Measurements from ENCODE around the gene MKKS.
"Not testable (repeated sequence)": the region's sequence is repeated elsewhere in the genome, so short reads cannot be mapped to it uniquely, and the experiment has no call there.

Gene MKKS

DNA sequence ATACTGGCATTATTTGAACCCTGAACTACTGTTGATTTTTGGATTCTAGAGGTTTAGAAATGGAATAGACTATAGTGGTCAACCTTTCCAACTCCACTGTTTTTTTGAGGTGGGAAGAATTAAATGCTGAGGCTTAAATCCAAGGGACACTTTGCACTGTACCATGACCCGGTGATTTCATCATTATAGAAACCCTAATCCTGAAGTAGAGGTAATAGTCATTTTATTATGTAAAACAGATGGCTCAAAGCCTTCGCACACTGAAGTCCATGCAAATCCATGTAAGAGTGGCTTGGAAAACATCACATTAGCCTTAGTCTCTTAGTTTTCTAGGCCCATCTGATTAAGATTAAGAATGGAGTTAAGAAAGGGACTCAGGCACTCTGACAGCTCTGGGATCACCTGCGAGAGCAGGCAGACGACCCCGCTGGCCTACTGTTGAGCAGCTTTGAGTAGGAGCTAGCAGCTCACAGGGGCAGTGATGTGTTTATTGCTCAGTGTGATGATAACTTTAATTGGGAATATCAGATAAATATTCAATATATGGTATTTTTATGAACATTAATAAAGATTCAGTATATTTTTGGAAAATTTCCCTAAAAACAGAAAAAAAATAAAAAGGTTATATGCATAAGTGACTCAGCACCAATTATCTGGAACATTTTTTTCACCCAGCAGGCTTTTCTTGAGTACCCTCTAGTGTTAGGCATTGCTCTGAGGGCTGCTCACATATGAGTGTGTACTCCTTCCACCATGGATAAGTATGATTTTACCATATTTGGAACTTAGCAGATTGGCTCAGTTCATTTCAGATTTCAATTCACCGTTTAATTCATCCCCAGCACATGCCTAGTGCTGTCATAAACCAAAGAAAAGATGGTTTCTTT lies 14.5 kb upstream of the MKKS start:
- DNase-seq: no peak

GRCh38 chr20:10447028-10447427 lies 13.0 kb upstream of the MKKS start:
- peak; percentile 48 for DNase-seq

GRCh38 chr20:10445758-10446157 lies 11.7 kb upstream of the MKKS start:
- DNase-seq: no peak

- DNase-seq: no peak
Observed at GRCh38 chr20:10443936-10444335, 9.9 kb upstream of the MKKS start.

GRCh38 chr20:10438217-10438616 lies 4.2 kb upstream of the MKKS start:
- DNase-seq: no peak

- DNase-seq: no peak
Observed at GRCh38 chr20:10436053-10436699, 2.2 kb upstream of the MKKS start.

- peak; percentile 78 for DNase-seq
Observed at GRCh38 chr20:10434832-10435812, 1.1 kb upstream of the MKKS start, which contains the start of gene SLX4IP. TSS of gene SLX4IP (plus strand) at chr20:10435305. CDS start at chr20:10458205, 22,900 bp downstream.

DNA sequence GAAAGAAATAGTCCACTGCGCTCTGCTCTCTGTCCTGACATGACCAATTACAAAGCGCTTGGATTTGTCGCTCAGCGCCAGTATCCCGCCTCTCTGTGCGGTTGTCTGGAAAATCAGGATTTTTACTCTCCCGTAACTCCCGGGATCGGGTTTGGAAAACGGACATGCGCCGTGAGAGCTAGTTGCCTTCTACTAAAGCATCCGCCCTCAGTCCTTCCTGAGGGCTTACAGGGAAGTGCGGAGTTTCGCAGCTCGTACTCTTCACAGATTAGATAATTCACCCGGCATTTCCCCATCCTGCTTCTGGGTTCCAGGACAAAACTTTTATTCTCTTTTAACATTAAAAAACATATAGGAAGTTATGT lies 427 bp upstream of the MKKS start:
- DNase-seq: peak; percentile 61

GRCh38 chr20:10433014-10433622 lies 904 bp downstream of the MKKS start:
- DNase-seq: no peak

DNA sequence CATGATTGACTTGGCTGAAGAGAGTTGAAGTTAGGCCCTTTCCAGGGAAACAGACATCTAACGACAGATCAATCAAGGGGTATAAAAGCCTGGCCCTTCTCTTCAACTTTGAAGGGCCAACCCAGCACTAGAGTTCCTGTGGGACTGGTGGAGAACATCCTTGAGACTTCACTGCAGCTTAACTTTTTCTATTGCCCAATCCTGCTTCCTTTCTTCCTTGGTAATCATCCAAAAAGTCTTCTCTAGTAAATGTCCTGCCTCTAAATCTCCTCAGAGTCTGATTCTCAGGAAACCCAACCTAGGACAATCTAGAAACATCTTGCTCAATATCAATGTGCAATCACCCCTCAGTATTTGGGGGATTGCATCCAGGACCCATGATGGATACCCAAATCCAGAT lies 1.9 kb downstream of the MKKS start:
- no peak for DNase-seq

DNA sequence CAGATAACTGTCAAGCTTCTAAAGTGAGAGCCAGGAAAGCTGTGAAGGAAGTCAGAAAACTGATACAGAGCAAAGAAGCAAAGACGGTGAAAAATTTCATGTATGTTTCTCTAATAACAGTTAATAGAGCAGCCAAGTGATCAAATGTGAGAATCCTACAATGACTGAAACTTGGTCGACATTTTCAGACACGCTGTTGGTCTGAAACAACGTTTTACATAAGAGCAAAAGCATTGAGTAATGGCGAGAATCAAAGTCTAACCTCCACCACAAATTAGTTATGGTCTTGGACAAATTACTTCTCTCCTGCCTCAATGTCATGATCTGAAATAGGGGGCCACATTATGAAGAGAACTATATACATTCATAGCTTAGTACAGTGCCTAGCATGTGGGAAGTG lies 3.3 kb downstream of the MKKS start:
- no peak for DNase-seq

GRCh38 chr20:10430000-10430466 lies 4.0 kb downstream of the MKKS start:
- no peak for DNase-seq

DNA sequence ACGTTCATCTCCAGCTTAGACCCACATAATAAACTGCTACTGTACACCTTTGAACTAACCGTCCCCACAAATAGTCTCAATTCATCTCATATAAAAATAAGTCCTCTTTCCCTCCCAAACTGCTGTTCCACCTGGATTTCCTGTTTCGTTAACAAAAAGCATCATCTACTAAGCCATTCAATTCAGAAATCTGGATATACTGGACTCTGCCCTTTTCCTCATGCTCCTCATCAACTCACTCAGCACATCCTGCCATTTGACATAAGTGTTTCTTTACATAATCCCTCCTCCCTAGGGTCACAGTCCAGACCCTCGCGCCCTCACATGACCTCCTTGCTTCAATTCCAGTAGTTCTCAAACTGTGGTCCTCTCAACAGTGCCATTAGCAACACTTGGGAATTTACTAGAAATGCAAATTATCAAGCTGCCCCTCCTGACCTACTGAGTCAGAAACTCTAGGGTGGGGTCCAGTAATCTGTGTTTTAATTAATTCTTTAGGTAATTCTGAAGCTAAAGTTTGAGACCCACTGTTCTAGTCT lies 4.5 kb downstream of the MKKS start:
- DNase-seq: no peak

GRCh38 chr20:10428008-10428407 lies 6.0 kb downstream of the MKKS start:
- no peak for DNase-seq

DNA sequence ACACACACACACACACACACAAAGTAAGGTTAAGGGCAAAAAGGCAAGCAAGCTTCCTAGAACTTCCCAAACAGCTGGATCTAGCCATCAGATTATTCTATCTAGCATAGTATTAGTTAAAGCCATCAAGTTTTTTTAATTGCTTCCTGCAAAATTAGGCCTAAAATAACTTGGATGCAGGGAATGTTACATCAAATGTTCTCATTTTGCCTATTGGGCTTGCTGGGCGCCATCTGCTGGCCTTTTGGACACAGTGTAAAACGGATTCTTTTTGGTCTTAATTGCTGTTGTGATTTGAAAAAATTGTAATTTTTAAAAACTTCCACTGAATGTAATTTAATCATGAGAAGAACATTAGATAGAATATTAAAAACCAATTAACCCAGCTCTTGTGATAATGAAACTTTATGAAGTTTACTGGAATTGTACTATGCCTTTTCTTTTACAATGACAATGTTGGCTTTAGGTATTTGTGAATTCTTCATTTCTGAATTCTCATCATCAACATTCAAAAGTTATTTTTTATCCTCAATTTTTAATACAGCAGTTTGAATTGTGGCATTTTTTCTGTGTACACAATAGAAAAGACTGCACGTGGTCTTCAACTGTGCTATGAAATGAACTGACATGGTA lies 6.8 kb downstream of the MKKS start:
- DNase-seq: peak; percentile 38

DNA sequence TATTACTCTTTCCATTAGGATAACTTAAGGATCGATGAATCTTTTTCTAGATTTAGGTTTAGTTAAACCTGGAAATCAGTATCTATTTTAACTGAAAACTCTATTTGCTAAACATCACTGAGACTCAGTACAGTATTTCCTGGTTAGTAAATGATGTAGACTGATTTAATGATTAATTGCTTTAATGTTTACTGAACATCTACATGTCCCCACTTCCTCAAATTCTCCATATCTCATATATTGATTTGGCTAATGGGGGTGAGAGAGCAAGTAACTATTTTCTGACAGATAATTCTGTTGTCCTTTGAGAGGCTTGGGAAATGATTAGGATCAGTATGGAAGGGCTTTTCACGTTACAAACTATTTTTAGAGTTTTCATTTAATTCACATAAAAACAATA lies 10.3 kb downstream of the MKKS start:
- no peak for DNase-seq

GRCh38 chr20:10419550-10420133 lies 14.4 kb downstream of the MKKS start:
- DNase-seq: no peak

DNA sequence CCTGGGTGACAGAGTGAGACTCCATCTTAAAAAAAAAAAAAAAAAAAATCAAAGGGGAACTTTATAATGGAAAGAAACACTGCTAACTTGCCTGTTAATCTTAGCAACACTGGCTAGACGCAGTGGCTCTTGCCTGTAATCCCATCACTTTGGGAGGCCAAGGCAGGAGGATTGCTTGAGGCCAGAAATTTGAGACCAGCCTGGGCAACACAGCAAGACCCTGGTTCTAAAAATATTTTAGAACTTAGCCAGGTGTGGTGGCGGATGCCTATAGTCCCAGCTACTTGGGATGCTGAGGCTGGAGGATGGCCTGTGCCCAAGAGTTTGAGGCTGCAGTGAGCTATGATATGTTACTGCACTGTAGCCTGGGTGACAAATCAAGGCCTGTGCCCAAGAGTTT lies 16.8 kb downstream of the MKKS start:
- not testable (repeated sequence) for DNase-seq

- DNase-seq: no peak
Observed at GRCh38 chr20:10415013-10415650, 18.9 kb downstream of the MKKS start.

- DNase-seq: no peak
Observed at GRCh38 chr20:10412591-10413408, 21.2 kb downstream of the MKKS start.
